ENCODE measurements around the gene POLR2J2.
"Not testable (repeated sequence)": the region's sequence is repeated elsewhere in the genome, so short reads cannot be mapped to it uniquely, and the experiment has no call there.

DNA sequence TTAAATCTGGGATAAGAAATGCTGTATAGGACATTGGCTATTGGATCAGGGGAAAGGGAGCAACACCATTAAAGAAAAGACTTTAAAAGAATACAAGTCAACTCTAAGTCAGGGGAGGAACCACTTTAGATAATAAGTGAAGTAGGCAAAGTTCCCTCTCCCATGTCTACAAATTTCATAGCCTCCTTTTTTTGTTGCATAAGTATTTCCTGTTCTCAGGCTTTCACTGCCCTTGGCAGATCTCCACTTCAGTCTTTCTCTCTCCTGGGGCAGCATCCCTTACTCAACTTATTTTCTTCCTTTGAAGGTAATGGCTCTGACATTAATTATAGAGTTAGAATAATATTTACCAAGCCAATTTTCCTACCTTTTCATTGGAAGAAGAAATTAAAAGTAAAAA is 47.0 kb upstream of the POLR2J2 start:
- not testable (repeated sequence) for TF ChIP-seq CTCF (IDR thresholded peaks at IDR 0.05 in 8 of 11, conservative IDR thresholded peaks at IDR 0.05 in 3 of 11); POLR2A (IDR thresholded peaks at IDR 0.05); POLR2AphosphoS5 (IDR thresholded peaks at IDR 0.05)
